ENCODE data around the gene GOLGA3. TPM values are rescaled to one million over a fixed set of nuclear protein-coding genes. Genes with fewer than 3 reads are reported as not detected.
"Not testable (repeated sequence)": the region's sequence is repeated elsewhere in the genome, so short reads cannot be mapped to it uniquely, and the experiment has no call there.

GOLGA3 gene
- total RNA-seq, 1 donor from 2014 or later = 33.4 TPM

DNA sequence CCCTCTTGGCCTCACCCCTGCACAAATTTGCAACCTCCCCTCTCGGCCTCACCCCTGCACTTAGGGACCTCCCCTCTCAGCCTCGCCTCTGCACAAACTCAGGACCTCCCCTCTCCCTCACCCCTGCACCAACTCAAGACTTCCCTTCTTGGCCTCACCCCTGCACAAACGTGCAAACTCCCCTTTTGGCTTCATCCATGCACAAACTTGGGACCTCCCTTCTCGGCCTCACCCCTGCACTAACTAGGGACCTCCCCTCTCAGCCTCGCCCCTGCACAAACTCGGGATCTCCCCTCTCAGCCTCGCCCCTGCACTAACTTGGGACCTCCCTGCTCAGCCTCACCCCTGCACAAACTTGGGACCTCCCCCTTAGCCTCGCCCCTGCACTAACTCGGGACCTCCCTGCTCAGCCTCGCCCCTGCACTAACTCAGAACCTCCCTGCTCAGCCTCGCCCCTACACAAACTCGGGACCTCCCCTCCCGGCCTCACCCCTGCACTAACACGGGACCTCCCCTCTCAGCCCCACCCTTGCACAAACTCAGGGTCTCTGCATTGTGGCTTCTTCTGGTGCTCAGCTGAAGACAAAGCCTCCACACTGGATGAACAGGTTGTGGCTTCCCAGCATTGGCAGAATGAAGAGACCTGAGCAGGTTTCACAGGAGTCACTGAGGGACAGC, 11.0 kb upstream of the GOLGA3 start:
- peaks cover 7% of the 10 kb centered on the region for H3K36me3 Mint-ChIP-seq (ENCODE audit: low read depth)
- H3K27ac Mint-ChIP-seq (ENCODE audit: unreplicated experiment) = no peak overlapping the region
- no peaks in the 10 kb centered on the region for H3K27me3 Mint-ChIP-seq (ENCODE audit: low read depth)
- no peaks in the 10 kb centered on the region for H3K9me3 Mint-ChIP-seq
- H3K4me1 Mint-ChIP-seq = no peaks in the 10 kb centered on the region
- no peak for DNase-seq (ENCODE audit: low read depth, low spot score)
- no peak overlapping the region for H3K4me3 Mint-ChIP-seq
- TF ChIP-seq, protein P1, sequence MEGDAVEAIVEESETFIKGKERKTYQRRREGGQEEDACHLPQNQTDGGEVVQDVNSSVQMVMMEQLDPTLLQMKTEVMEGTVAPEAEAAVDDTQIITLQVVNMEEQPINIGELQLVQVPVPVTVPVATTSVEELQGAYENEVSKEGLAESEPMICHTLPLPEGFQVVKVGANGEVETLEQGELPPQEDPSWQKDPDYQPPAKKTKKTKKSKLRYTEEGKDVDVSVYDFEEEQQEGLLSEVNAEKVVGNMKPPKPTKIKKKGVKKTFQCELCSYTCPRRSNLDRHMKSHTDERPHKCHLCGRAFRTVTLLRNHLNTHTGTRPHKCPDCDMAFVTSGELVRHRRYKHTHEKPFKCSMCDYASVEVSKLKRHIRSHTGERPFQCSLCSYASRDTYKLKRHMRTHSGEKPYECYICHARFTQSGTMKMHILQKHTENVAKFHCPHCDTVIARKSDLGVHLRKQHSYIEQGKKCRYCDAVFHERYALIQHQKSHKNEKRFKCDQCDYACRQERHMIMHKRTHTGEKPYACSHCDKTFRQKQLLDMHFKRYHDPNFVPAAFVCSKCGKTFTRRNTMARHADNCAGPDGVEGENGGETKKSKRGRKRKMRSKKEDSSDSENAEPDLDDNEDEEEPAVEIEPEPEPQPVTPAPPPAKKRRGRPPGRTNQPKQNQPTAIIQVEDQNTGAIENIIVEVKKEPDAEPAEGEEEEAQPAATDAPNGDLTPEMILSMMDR (conservative IDR thresholded peaks at IDR 0.05) = no peak

DNA sequence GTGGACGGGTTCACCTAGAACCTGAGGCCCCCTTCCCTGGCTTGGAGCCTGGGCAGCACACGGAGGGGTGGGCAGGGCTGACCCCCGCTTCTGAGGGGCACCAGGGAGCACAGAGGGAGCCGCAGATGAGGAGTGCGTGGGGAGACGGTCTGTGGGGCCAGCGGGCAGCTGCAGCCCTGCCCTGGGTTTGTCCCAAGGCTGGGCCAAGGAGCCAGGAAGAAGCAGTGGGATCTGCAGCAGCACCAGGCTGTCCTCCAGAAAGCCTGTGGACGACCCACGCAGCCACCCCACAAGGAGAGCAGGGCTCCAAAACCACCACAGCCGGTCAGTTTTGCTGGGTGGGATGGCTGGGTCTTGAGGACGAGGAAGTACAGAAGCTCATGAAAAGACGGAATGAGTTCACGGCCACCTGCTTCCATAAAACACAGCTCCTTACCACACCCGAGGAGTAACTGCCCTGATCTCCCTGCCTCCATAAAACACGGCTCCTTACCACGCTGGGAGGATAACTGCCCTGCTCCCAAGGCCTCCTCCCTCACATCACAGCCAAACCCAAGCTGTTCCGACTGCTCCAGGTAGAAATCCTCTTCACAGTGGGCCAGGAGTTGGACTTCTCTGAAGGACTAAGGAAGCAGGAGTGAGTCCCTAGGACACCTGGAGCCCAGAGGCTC, 9.9 kb upstream of the GOLGA3 start:
- Mint-ChIP-seq H3K4me1 (no peaks in the 10 kb centered on the region), H3K9me3 (no peaks in the 10 kb centered on the region), H3K36me3 (ENCODE audit: low read depth) (peaks cover 7% of the 10 kb centered on the region), H3K27ac (ENCODE audit: unreplicated experiment) (no peak overlapping the region), H3K4me3 (no peak overlapping the region), H3K27me3 (ENCODE audit: low read depth) (no peaks in the 10 kb centered on the region)
- TF ChIP-seq, protein P1 (conservative IDR thresholded peaks at IDR 0.05) = no peak
- no peak for DNase-seq (ENCODE audit: low read depth, low spot score)

DNA sequence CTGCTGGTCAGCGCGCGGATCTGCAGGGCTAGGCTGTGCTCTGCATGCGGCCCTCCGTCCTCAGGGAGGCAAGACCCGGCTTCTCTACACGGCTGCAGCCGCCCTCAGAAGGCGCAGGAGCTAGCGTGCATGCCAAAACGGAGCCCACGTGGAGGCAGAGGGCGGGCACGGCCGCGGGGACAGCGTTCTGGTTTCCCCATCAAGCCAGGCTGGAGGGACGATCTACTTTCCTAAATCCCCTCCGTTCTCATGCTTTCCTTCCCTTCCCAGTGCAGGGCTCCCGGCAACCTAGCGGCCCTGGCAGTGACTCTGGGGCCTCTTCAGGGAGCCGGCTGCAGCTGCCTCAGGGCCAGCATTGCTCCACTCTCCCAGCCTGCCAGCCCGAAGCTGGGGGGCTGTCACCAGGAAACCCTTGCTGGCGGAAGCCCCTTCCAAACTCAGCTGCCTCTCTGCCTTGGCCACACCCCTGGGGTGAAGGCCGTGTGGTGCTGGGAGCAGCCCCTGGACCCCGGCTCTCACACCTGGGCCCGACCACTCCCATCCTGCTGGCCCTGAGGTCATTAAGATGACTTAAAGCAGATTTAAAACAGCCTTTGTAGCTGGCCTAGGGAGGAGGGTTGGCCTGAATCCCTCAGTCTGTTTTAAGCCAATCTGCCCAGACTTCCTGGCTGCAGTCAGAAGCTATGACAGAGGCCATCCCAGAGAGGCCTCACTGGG, 9.2 kb upstream of the GOLGA3 start:
- Mint-ChIP-seq H3K27ac (ENCODE audit: unreplicated experiment) (no peak overlapping the region), H3K9me3 (no peaks in the 10 kb centered on the region), H3K4me1 (no peaks in the 10 kb centered on the region), H3K36me3 (ENCODE audit: low read depth) (peaks cover 7% of the 10 kb centered on the region), H3K4me3 (no peak overlapping the region), H3K27me3 (ENCODE audit: low read depth) (no peaks in the 10 kb centered on the region)
- no peak for DNase-seq (ENCODE audit: low read depth, low spot score)
- TF ChIP-seq, protein P1 (conservative IDR thresholded peaks at IDR 0.05) = no peak

DNA sequence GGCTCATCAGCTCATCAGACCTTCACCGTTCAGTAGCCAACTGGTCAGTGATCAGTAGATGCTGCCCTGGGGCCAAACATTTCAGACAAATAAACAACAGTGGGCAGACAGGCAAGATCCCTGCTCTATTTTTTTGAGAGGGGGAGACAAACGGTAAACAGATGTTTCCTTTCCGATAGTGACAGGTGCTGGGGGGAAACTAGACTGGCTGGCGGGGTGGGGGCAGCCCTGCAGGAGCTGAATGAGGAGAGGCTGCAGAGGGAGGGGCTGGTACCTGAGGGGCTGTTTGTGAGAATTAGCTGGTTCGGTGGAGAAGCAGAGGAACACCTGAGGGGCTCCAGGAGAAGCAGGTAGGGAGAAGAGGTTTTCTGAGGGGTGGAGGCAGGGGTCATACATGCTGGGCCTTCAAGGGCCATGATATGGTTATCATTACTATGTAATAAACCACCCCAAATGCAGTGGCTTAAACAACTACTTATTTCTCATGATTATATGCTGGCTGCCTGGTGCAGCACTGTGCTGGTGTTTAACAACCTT, 8.2 kb upstream of the GOLGA3 start:
- H3K4me3 Mint-ChIP-seq = no peak overlapping the region
- no peaks in the 10 kb centered on the region for H3K9me3 Mint-ChIP-seq
- no peaks in the 10 kb centered on the region for H3K27me3 Mint-ChIP-seq (ENCODE audit: low read depth)
- no peaks in the 10 kb centered on the region for H3K4me1 Mint-ChIP-seq
- no peak for DNase-seq (ENCODE audit: low read depth, low spot score)
- TF ChIP-seq, protein P1 (conservative IDR thresholded peaks at IDR 0.05) = no peak
- H3K36me3 Mint-ChIP-seq (ENCODE audit: low read depth) = peaks cover 5% of the 10 kb centered on the region
- H3K27ac Mint-ChIP-seq (ENCODE audit: unreplicated experiment) = peak overlapping the region; percentile 62

DNA sequence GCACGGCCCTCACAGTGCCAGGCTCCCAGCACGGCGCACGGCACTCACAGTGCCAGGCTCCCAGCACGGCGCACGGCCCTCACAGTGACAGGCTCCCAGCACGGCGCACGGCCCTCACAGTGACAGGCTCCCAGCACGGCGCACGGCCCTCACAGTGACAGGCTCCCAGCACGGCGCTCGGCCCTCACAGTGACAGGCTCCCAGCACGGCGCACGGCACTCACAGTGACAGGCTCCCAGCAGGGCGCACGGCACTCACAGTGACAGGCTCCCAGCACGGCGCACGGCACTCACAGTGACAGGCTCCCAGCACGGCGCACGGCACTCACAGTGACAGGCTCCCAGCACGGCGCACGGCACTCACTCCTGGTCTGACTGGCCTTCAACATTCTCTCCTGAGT, 7.6 kb upstream of the GOLGA3 start:
- peak overlapping the region; percentile 62 for H3K27ac Mint-ChIP-seq (ENCODE audit: unreplicated experiment)
- not testable (repeated sequence) for H3K4me1 Mint-ChIP-seq; H3K4me3 Mint-ChIP-seq; H3K27me3 Mint-ChIP-seq (ENCODE audit: low read depth); DNase-seq (ENCODE audit: low read depth, low spot score); H3K9me3 Mint-ChIP-seq; H3K36me3 Mint-ChIP-seq (ENCODE audit: low read depth)

Measured in neural crest cell (in vitro differentiated cells).